Measurements from ENCODE around the gene LKAAEAR1.

LKAAEAR1 gene

GRCh38 chr20:64035066-64035932, 48.9 kb downstream of the LKAAEAR1 start:
- no peak for DNase-seq (ENCODE audit: low read depth, low spot score)
- no peak overlapping the region for H3K4me3 ChIP-seq (ENCODE audit: low read length)

GRCh38 chr20:64033981-64034493, 50.2 kb downstream of the LKAAEAR1 start:
- no peak for DNase-seq (ENCODE audit: low read depth, low spot score)

More at GRCh38 chr20:64033981-64034493, 50.2 kb downstream of the LKAAEAR1 start:
- no peak overlapping the region for H3K4me3 ChIP-seq (ENCODE audit: low read length)

Data from Jurkat, Clone E6-1 (cell line).